ENCODE data around the gene BCAS4.
A peak's percentile ranks its signal among the peaks of the same experiment; 100 is the strongest.

The BCAS4 gene

GRCh38 chr20:50794846-50795634 is at the start of gene BCAS4:
Gene BCAS4, plus strand, starts transcription at chr20:50795061. Its CDS starts 23 bp downstream, at chr20:50795084.
- peak within 1 kb of the TSS; percentile 76 for H3K4me3 ChIP-seq (ENCODE audit: low read depth, low read length)
- ChIA-PET CTCF (interaction anchor here (0.5 to 3.3 kb wide), 61 partner anchors 9 to 1284 kb away, joined by 3 to 21 read pairs (median 4); partner anchors contain the start of gene ADNP), POLR2A (interaction anchor here (1.0 to 1.4 kb wide), 4 partner anchors 8 to 163 kb away, joined by 3 to 17 read pairs (median 8); partner anchors contain the start of genes ADNP, DPM1 and MOCS3)
- no peaks in the 10 kb centered on the region for H3K36me3 ChIP-seq (ENCODE audit: control insufficient read depth in 2 of 2, insufficient read depth in 1 of 2, low read length in 2 of 2)
- peak within 1 kb of the TSS; percentile 51; the same call in 1 of the 2 replicates for H3K27ac ChIP-seq (ENCODE audit: extremely low read depth, low read depth, low read length)
- peaks cover 4% of the 10 kb centered on the region; the same call in 1 of the 2 replicates for H3K4me1 ChIP-seq (ENCODE audit: control insufficient read depth, insufficient read depth, low read length)
- H3K9me3 ChIP-seq (ENCODE audit: control insufficient read depth, insufficient read depth, low read depth, low read length), result no peaks in the 10 kb centered on the region
- 0 out of 2 replicates have a peak, but pooled peaks have one; percentile 79 for TF ChIP-seq PRDM1 (tag by site-specific recombination; IDR thresholded peaks at IDR 0.05)
- no peak for TF ChIP-seq ZNF654 (tag by site-specific recombination; IDR thresholded peaks at IDR 0.05; ENCODE audit: low read depth)
- TF ChIP-seq SP7 (tag by site-specific recombination; IDR thresholded peaks at IDR 0.05), result peak; percentile 34; the same call in 1 of the 2 replicates
- TF ChIP-seq ZBTB48 (tag by site-specific recombination; IDR thresholded peaks at IDR 0.05), result peak; percentile 39; the same call in 1 of the 2 replicates
- TF ChIP-seq KLF7 (tag by site-specific recombination; IDR thresholded peaks at IDR 0.05; ENCODE audit: borderline replicate concordance), result no peak
- TF ChIP-seq ZNF76 (tag by site-specific recombination; IDR thresholded peaks at IDR 0.05; ENCODE audit: borderline replicate concordance, low read depth), result 0 out of 2 replicates have a peak, but pooled peaks have one; percentile 11
- no peak for TF ChIP-seq OSR2 (tag by site-specific recombination; IDR thresholded peaks at IDR 0.05)
- no peak for TF ChIP-seq GLI2 (tag by site-specific recombination; IDR thresholded peaks at IDR 0.05; ENCODE audit: borderline replicate concordance, low read depth)
- no peak for TF ChIP-seq ZNF26 (tag by site-specific recombination; IDR thresholded peaks at IDR 0.05)
- 0 out of 2 replicates have a peak, but pooled peaks have one; percentile 7 for TF ChIP-seq ZBTB6 (tag by site-specific recombination; IDR thresholded peaks at IDR 0.05)
- TF ChIP-seq ZNF138 (tag by site-specific recombination; IDR thresholded peaks at IDR 0.05; ENCODE audit: borderline replicate concordance), result no peak
- no peak for TF ChIP-seq AEBP2 (tag by site-specific recombination; IDR thresholded peaks at IDR 0.05; ENCODE audit: borderline replicate concordance)
- TF ChIP-seq ZBTB20 (tag by site-specific recombination; IDR thresholded peaks at IDR 0.05), result peak; percentile 90
- peak; percentile 45; the same call in 1 of the 2 replicates for TF ChIP-seq ZXDB (tag by site-specific recombination; IDR thresholded peaks at IDR 0.05)
- no peak for TF ChIP-seq IKZF3 (tag by site-specific recombination; IDR thresholded peaks at IDR 0.05)
- TF ChIP-seq ZNF621 (tag by site-specific recombination; IDR thresholded peaks at IDR 0.05), result no peak
- TF ChIP-seq ZNF324 (tag by site-specific recombination; IDR thresholded peaks at IDR 0.05), result 0 out of 2 replicates have a peak, but pooled peaks have one; percentile 18
- no peak for TF ChIP-seq KLF8 (tag by site-specific recombination; IDR thresholded peaks at IDR 0.05)
- 0 out of 2 replicates have a peak, but pooled peaks have one; percentile 12 for TF ChIP-seq ZBTB11 (tag by site-specific recombination; conservative IDR thresholded peaks at IDR 0.05; ENCODE audit: low read depth)
- no peak for TF ChIP-seq ATF2 (tag by site-specific recombination; IDR thresholded peaks at IDR 0.05; ENCODE audit: low read depth)
- no peak for TF ChIP-seq ZNF341 (tag by site-specific recombination; IDR thresholded peaks at IDR 0.05; ENCODE audit: low read depth)
- TF ChIP-seq KLF16 (tag by site-specific recombination; IDR thresholded peaks at IDR 0.05), result 0 out of 2 replicates have a peak, but pooled peaks have one; percentile 46
- TF ChIP-seq ZSCAN5A (tag by site-specific recombination; IDR thresholded peaks at IDR 0.05), result no peak
- TF ChIP-seq ZNF677 (tag by site-specific recombination; IDR thresholded peaks at IDR 0.05), result 0 out of 2 replicates have a peak, but pooled peaks have one; percentile 15
- TF ChIP-seq ZBTB1 (tag by site-specific recombination; IDR thresholded peaks at IDR 0.05), result no peak
